Nephron (organoid): Measurements from ENCODE around the gene LOXHD1.

Experiments used
- H3K27ac Mint-ChIP-seq, 3 experiments: 2 replicates each; pipeline ENCODE4 v1.8.0; 2020; ENCODE audit warnings: mixed read lengths in 3 of 3, mild to moderate bottlenecking in 2 of 3, moderate library complexity in 1 of 3
- H3K27me3 Mint-ChIP-seq: 2 replicates; pipeline ENCODE4 v1.8.0; 2021; ENCODE audit warnings: low read depth, mild to moderate bottlenecking, moderate library complexity, mixed read lengths
- H3K36me3 Mint-ChIP-seq: 2 replicates; pipeline ENCODE4 v1.8.0; 2020; ENCODE audit warnings: low read depth, mixed read lengths
- H3K4me1 Mint-ChIP-seq: 2 replicates; pipeline ENCODE4 v1.8.0; 2020; ENCODE audit warnings: mixed read lengths
- H3K4me3 Mint-ChIP-seq, 3 experiments: 2 replicates each; pipeline ENCODE4 v1.8.0; 2020; ENCODE audit warnings: mild to moderate bottlenecking in 3 of 3, mixed read lengths in 3 of 3, moderate library complexity in 2 of 3
- H3K9me3 Mint-ChIP-seq: 2 replicates; pipeline ENCODE4 v1.8.0; 2020; ENCODE audit warnings: mixed read lengths
- TF ChIP-seq, protein P1 (sequence below), 3 experiments: fragments of 200-600 bp; sonication (generic); IDR thresholded peaks; one replicate each; pipeline ENCODE4 v1.5.0; 2021; ENCODE audit warnings: antibody characterized with exemption in 3 of 3; ENCODE audit not compliant: unreplicated experiment in 3 of 3

Gene LOXHD1

DNA sequence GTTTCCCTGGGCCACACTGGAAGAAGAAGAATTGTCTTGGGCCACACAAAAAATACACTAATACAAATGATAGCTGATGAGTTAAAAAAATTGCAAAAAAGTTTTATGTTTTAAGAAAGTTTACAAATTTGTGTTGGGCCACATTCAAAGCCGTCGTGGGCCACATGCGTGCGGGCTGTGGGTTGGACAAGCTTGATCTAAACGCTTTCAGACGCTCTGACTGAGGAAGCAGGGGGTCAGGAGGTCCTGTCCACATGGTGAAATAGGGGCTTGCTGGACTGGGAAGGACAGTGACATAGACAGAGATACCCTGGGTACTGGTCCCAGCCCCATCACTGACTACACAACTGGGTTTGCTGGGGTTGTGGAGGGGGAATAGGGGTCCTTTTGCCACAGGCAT, 86.4 kb downstream of the LOXHD1 start:
- Mint-ChIP-seq H3K9me3 (no peaks in the 10 kb centered on the region), H3K4me3 (no peak overlapping the region), H3K4me1 (no peaks in the 10 kb centered on the region), H3K36me3 (no peaks in the 10 kb centered on the region), H3K27ac (no peak overlapping the region), H3K27me3 (peaks cover 40% of the 10 kb centered on the region)
- TF ChIP-seq, protein P1, sequence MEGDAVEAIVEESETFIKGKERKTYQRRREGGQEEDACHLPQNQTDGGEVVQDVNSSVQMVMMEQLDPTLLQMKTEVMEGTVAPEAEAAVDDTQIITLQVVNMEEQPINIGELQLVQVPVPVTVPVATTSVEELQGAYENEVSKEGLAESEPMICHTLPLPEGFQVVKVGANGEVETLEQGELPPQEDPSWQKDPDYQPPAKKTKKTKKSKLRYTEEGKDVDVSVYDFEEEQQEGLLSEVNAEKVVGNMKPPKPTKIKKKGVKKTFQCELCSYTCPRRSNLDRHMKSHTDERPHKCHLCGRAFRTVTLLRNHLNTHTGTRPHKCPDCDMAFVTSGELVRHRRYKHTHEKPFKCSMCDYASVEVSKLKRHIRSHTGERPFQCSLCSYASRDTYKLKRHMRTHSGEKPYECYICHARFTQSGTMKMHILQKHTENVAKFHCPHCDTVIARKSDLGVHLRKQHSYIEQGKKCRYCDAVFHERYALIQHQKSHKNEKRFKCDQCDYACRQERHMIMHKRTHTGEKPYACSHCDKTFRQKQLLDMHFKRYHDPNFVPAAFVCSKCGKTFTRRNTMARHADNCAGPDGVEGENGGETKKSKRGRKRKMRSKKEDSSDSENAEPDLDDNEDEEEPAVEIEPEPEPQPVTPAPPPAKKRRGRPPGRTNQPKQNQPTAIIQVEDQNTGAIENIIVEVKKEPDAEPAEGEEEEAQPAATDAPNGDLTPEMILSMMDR (IDR thresholded peaks at IDR 0.05; ENCODE audit: unreplicated experiment in 3 of 3), result no peak

GRCh38 chr18:46570134-46570533, 86.9 kb downstream of the LOXHD1 start:
- no peaks in the 10 kb centered on the region for H3K36me3 Mint-ChIP-seq
- H3K27me3 Mint-ChIP-seq, result peaks cover 40% of the 10 kb centered on the region
- H3K9me3 Mint-ChIP-seq, result no peaks in the 10 kb centered on the region
- no peaks in the 10 kb centered on the region for H3K4me1 Mint-ChIP-seq
- no peak overlapping the region for H3K27ac Mint-ChIP-seq
- H3K4me3 Mint-ChIP-seq, result no peak overlapping the region
- TF ChIP-seq, protein P1 (IDR thresholded peaks at IDR 0.05; ENCODE audit: unreplicated experiment in 3 of 3), result no peak

DNA sequence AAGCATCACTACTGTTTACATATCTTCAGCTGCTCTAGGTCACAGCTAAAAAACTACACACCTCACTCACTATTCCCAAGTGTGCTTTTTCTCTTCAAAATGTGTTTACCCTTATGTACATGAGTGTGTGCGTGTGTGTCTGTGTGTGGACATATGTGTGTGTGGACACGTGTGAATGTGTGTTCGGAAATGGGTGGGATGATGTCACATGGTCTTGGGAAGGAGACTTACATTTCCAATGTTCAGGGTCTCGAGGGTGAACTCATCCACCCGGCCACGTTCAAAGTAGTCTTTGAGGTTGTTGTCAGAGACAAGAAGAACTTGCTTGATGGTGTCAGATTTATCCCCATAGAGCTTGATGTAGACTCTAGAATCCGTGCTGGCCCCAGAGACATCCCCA, 87.8 kb downstream of the LOXHD1 start:
- H3K27ac Mint-ChIP-seq, result no peak overlapping the region
- TF ChIP-seq, protein P1 (IDR thresholded peaks at IDR 0.05; ENCODE audit: unreplicated experiment in 3 of 3), result no peak
- no peaks in the 10 kb centered on the region for H3K4me1 Mint-ChIP-seq
- no peaks in the 10 kb centered on the region for H3K9me3 Mint-ChIP-seq
- H3K36me3 Mint-ChIP-seq, result no peaks in the 10 kb centered on the region
- peaks cover 40% of the 10 kb centered on the region for H3K27me3 Mint-ChIP-seq
- H3K4me3 Mint-ChIP-seq, result no peak overlapping the region

DNA sequence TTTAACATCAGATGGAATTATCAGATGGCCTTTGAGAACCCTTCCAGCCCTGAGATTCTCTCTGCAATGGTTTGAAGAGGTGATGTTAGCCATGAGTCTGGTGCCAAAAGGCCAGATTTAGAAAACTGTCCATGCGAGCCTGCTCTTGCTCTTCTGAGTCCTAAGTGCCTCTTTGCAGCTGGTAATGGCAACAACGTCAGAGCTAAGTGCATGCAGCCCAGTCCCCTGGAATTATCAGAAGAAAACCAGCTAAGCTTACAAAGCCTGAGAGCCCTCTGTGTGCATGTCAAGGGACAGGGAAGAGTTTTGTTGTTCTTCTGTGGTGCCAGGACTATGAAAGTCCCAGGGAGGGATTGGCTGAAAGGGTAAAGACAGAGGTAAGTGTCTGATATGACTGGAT, 89.8 kb downstream of the LOXHD1 start:
- H3K4me1 Mint-ChIP-seq, result no peaks in the 10 kb centered on the region
- no peaks in the 10 kb centered on the region for H3K36me3 Mint-ChIP-seq
- peaks cover 44% of the 10 kb centered on the region for H3K27me3 Mint-ChIP-seq
- H3K27ac Mint-ChIP-seq, result no peak overlapping the region
- TF ChIP-seq, protein P1 (IDR thresholded peaks at IDR 0.05; ENCODE audit: unreplicated experiment in 3 of 3), result no peak
- H3K9me3 Mint-ChIP-seq, result no peaks in the 10 kb centered on the region
- H3K4me3 Mint-ChIP-seq, result no peak overlapping the region

GRCh38 chr18:46566111-46566510, 90.9 kb downstream of the LOXHD1 start:
- H3K27ac Mint-ChIP-seq, result no peak overlapping the region

GRCh38 chr18:46565256-46565655, 91.8 kb downstream of the LOXHD1 start:
- H3K27me3 Mint-ChIP-seq, result peaks cover 35% of the 10 kb centered on the region
- no peak overlapping the region for H3K4me3 Mint-ChIP-seq
- H3K9me3 Mint-ChIP-seq, result no peaks in the 10 kb centered on the region
- H3K36me3 Mint-ChIP-seq, result no peaks in the 10 kb centered on the region
- H3K4me1 Mint-ChIP-seq, result no peaks in the 10 kb centered on the region
- H3K27ac Mint-ChIP-seq, result no peak overlapping the region
- TF ChIP-seq, protein P1 (IDR thresholded peaks at IDR 0.05; ENCODE audit: unreplicated experiment in 3 of 3), result no peak

More at GRCh38 chr18:46566111-46566510, 90.9 kb downstream of the LOXHD1 start:
- H3K4me3 Mint-ChIP-seq, result no peak overlapping the region
- TF ChIP-seq, protein P1 (IDR thresholded peaks at IDR 0.05; ENCODE audit: unreplicated experiment in 3 of 3), result no peak
- no peaks in the 10 kb centered on the region for H3K4me1 Mint-ChIP-seq
- peaks cover 40% of the 10 kb centered on the region for H3K27me3 Mint-ChIP-seq
- no peaks in the 10 kb centered on the region for H3K9me3 Mint-ChIP-seq
- no peaks in the 10 kb centered on the region for H3K36me3 Mint-ChIP-seq
